Measurements from ENCODE around the gene C10orf95. TPM values are rescaled to one million over a fixed set of nuclear protein-coding genes. Genes with fewer than 3 reads are reported as not detected.

The C10orf95 gene
- total RNA-seq, 1 donor from 2014 or later = 0.13 TPM

DNA sequence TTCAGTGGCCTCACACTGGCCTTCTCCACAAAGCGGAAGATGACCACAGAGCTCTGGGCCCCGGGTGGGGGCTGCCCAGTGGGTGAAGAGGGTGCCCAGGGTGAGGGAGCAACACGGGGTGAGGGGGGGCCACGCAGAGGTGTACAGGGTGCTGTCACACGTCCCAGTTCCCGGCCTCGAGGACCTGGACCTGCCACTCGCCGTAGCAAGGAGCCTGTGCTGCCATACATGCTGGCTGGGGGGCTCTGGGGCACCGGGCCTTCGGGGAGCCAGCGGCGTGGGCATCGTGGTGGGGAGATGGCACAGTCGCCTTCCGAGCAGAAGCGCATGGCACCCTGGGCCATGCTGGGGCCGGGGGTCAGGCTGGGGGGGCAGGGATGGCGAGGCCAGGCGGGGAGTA is 34.6 kb downstream of the C10orf95 start:
- no peak for DNase-seq (ENCODE audit: low read depth, low spot score)

DNA sequence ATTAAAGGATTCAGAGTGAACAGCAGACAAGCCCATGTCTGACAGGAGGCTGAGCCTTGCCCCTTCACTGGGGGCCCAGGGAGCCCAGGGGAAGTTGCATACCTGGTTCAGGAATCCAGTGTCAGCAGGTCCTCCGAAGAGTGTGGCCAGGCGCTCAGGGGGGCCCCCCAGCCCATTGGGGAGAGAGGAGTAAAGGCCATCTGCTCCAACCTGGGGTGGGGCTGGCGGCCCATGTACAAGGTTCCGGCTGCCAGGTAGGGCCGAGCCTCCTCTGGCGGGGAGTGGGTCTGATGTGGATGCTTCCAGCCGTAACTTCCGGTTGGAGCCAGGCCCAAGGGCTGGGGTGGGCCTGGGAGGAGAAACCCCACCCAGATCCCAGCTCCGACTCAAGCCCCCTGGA is 35.1 kb downstream of the C10orf95 start:
- DNase-seq (ENCODE audit: low read depth, low spot score) = no peak

DNA sequence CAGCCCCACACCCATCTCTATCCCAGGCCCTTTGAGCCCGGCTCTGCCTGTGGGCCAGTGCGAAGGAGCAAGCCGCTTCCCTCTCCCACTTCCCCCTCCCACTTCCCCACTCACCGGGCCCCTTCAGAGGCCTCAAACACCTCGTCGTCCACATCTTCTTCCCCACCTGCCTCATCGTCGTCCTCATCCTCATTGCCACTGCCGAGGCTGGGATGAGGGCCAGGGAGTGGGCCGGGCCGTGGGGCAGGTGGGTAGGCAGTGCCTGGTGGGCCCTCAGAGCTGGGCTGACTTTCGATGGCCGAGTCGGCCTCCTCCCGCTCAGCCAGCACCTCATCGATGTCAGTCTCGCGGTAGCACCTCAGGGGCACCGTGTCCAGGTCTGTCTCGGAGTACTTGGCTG is 36.6 kb downstream of the C10orf95 start:
- DNase-seq (ENCODE audit: low read depth, low spot score) = no peak

DNA sequence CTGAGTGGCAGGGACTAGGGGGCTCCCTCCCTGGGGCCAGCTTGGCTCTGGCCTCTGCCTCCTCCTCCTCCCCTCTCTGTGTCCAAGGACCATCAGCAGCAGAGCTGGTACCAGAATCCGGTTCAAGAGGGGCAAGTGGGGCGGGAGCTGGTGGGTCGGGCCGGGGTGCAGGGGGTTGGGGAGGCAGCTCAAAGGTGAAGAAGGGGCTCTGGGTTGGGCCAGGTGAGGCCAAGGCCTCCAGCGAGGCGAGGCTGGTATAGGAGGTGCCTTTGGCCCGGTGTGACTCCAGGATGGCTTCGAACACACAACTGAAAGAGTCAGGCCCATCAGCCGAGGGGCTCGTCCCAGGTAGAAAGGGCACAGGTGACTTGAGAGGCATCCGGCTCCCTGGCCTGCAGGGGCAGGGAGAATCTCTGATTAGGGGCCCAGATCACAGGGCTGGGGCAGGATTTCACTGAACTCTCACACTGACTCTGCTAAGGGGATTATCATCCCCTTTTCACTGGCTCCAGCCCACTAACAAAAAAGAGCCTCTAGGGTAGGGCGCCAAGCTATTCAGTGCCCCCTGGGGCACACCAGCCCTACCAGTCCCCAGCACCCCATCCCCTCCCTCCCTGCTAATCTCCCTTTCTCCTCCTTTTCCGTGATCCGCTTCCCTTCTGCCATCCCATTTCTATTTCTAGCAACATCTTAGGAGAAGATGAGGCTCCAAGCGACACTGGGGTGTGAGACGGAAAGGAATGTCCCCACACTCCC is 37.4 kb downstream of the C10orf95 start:
- DNase-seq (ENCODE audit: low read depth, low spot score) = no peak

DNA sequence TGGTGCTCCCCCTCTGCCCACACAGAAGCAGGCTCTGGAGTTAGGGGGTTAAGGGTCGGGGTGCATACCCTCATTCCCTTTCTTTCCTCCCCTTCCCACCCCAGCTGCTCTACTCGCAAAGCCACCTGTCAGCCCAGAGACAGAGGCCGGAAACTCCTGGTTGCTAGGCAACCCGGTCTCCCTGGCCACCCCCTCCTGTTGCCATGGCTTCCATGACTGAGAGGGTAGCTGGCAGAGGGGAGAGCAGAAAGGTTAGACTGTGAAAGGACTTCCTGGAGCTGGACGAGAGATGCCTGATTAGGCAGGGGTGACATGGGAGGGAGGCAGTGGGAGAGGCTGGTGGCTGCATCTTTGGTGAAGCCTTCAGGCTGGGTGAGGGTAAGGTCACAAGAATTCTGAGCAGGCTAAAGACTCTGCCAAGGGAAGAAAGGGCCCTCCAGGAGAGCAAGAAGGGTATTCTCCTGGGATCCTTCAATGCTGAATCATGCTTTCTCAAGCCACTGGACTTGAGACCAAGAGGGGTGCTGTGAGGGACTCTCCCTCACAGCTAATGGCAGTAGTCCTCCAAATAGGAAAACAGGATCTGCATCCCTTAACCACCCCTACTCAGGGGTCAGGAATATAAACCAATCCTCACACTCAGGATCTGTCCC is 38.2 kb downstream of the C10orf95 start:
- no peak for DNase-seq (ENCODE audit: low read depth, low spot score)

DNA sequence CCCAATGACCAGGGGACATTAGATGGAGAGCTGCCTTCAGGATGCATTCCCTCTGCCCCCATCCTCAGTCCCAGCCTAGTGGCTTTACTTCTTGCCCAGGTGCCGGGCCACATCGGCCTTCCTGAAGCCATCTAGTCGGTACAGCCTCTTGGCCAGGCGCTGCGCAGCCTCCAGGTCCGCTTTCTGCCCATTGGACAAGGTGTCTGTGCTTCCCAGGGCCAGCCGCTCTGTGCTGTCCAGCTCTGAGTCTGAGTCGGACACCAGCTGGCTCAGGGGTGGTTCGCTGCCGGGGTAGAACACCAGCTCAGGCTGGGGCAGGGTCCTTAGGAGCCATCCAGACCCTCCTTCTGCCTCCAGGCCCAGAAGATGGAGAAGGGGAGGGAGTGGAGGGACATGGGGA is 39.0 kb downstream of the C10orf95 start:
- DNase-seq (ENCODE audit: low read depth, low spot score) = no peak

DNA sequence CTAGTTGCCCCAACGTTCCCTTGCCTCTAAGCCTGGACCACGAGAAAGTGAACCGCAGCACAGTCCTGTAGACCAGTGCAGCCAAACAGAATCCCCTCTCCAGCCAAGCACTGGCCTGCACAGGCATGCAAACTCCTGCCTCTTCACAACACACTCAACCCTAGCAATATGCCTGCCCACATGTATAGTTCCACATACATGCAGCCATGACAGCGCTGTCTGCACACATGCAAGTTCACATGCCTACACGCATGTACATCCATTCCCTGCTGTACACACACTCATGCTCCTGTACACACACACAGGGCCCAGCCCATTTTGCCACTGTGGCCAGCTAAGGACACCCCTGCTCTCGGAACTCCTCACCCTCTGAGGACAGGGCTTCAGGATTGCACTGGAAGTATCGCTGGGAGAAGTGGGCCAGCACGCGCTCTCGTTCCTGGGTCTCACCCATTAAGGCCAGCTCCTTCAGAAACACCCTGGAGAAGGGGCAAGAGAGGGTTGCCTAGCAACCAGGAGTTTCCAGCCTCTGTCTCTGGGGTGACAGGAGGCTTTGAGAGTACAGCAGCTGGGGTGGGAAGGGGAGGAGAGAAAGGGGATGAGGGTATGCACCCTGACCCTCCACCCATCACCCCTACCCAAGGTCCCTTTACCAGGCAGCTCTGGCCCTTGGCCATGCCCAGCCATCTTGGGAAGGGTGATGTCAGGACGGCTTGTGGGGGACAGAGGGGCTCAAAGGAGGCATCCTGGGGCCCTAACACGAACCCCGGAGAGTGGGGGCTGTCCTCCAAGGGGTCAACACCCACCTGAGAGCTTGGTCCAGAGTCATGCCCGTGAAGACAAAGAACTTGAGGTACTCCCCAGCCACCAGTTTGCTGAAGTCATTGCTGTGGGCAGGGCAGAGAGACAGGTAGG is 39.7 kb downstream of the C10orf95 start:
- DNase-seq (ENCODE audit: low read depth, low spot score) = no peak

DNA sequence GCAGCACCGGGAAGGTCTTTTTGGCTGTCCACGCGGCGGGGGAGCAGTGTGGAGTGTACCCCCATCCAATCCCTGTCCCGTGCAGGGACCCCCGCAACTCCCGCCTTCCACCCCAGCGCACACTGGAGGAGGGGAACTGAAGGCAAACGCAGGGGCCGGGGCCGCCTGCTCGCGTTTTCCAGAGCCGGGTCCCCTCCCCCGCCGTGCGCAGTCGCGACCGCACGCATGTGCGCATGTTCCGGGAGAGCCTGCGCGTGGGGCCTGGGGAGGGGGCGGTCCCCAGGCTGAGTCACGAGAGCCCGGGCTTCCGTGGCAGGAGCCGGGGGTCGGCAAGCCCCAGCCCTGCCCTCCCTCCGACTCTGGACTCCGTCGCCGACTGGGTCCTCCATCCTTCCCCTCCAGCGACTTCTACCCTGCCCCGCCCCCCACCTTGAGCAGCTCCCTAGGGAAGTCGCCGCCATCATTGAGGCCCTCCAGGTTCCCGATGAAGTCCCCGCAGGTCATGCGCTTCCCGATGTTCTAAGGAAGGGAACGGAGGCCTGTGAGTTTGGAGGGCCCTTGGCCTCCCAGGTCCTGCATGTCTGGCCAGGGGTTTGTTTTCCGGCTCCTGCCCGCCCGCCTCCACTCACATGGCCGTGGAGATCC is 40.8 kb downstream of the C10orf95 start:
- no peak for DNase-seq (ENCODE audit: low read depth, low spot score)

DNA sequence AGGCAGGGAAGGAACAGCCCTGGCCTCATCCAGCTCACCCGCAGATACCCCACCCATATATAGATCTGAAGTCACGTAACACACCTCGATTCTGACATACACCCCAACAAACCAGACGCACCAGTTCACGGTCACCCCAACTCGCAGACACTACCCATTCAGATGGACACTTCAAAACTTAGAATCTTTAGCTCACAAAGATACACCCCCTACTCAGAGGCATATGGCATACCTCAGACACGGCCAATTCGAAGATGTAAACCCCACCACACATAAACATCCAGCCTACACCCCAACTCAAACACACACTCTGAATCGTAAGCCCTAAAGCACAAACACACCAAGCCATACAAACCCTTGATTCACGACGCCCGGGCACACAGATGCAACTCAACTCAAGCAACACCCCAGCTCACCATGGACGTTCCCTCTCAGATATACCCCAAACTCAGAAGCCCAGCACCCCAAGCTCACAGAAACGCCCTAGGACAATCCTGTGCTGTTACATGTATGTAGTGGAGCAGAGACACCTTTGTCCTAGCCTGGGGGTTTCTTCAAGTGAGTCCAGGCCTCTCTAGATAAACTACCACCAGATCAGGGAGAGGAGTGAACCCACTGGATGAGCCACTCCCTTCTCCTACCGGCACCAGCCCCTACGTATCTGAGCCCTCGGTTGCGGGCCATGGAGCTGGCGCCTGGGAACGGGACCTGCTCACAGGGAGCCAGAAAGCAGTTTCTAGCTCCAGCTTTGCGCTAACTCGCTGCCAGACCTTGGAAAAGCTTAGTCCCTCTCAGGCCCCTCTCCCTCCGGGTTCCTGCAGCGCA is 41.5 kb downstream of the C10orf95 start:
- DNase-seq (ENCODE audit: low read depth, low spot score) = no peak

DNA sequence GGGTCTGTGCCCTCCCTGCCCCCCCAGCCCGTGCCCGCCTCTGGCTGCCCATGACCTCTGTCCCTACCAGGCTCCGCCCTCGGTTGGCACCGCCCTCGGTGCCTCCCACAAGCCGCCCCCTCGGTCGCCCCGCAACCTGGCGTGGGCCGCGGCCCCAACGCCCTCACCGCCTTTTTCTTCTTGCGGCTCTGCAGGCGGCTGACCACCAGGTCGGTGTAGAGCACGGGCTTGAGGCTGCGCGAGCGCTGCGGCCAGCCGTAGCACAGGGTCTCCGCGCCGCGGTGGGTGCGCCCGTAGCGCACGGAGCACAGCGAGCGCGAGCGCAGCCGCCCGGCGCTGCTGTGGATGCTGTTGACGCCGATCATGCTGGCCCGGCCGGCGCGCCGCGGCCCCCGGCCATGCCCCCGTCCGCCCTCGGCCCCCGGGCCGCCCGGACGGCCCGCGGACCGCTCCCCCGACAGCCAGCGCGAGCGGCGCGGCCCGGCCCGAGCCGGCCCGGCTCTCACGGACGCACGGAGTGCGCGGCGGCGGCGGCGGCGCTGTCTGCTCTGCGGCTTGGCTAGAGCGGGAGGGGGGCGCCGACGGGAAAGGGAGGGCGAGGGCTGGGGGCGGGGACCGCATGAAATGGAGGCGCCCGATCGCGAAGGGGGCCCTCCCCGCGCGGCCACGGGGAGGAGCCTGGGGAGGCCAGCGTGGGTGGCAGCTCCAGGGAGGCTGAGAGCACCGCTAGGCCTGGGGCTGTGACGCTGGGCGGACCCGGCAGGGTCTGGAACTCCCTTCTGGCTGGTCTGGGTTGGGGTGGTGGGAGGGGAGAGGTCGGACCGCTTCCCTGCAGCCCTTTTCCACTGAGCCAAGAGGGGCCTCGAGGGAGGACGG is 42.4 kb downstream of the C10orf95 start:
- no peak for DNase-seq (ENCODE audit: low read depth, low spot score)

DNA sequence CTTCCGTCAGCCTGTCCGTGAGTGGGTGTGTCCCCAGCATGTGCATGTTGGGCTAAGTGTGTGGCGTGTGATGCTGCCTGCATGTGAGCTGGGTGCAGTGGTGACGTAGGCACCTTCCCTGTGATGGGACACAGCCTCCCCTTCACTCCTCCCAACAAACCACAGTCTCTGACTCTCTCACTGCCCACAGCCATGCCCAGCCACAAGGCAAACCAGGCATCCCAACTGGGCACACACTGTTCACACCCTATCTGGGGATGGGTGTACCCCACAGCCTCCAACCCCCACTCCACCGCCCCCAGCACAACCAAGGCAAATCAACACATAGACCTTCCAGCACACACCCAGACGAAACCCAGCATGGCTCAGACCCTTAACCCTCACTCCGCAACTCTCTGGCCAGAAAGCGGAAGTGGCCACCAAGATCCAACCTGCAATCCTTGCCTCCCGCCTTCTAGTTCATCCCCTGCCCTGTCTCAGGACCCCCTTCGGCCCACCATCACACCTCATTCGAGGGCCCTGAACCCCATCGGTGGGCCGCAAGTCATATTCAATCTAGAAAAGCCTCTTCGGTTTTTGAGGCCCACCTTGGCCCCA is 43.1 kb downstream of the C10orf95 start:
- no peak for DNase-seq (ENCODE audit: low read depth, low spot score)

DNA sequence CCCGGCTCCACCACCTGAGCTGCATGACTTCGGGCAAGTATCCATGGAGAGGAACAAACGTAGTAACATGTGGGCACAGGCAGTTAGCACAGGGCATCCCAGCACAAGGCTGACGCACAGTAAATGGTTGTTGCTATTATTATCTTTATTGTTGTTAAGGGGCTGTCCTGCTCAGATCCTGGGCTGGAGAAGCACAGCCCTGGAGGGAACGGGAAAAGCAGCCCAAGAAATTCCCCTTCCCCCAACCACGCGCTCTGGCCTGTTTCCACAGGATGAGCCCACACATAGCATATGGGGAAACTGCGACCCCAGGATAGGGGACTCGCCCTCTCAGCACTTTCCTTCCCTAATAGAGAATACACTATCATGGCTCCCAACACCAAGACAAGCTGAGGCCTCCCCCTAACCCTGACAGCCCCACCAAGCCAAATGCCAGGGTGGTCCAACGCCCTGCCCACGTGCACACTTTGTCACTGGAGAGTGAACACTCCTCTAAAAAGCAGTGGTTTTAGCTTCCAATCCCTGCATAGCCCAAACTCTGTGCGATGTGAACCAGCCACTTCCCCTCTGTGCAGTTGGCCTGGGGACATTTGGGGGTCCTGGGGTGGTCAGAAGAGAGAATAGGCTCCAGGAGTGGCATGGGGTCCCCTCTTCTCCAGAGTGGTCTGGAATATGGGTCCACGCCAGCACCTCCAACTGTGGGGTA is 43.8 kb downstream of the C10orf95 start:
- no peak for DNase-seq (ENCODE audit: low read depth, low spot score)

DNA sequence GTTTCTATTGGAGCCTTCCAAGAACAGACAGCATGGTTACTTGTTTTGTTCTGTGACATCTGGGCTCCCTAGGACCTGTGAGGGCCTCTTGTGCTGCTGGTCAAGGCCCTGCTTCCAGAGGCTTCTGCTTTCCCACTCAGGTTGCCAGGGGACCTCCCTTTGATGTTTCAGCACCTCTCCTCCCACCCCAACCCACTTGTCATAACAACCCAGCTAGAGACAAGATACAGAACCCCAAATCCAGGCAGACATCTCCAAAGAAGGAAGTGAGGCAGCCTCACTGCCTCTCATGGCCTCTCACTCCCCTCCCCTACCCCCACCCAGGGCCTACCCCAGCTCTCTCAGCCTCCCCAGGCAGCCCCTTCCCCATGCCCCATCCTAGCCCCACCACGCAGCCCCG is 44.5 kb downstream of the C10orf95 start:
- DNase-seq (ENCODE audit: low read depth, low spot score) = no peak

DNA sequence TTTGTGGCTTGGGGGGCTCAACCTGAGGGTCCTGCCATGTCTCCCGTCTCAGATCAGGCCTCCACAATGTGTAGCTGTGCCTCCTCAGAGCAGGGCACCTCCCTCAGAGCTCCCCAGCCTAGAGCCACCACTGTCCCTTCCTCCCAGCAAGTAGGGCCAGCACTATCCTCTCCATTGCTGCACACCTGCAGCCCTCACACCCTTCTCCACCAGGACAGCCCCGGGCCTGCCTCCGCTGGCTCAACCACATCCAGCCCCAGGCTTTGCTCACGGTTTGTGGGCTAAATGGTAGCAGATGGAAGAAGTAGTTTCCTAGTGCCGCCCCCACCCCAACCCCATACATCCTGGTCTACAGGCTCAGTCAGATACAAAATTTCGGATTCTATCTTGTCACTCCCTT is 45.7 kb downstream of the C10orf95 start:
- no peak for DNase-seq (ENCODE audit: low read depth, low spot score)

DNA sequence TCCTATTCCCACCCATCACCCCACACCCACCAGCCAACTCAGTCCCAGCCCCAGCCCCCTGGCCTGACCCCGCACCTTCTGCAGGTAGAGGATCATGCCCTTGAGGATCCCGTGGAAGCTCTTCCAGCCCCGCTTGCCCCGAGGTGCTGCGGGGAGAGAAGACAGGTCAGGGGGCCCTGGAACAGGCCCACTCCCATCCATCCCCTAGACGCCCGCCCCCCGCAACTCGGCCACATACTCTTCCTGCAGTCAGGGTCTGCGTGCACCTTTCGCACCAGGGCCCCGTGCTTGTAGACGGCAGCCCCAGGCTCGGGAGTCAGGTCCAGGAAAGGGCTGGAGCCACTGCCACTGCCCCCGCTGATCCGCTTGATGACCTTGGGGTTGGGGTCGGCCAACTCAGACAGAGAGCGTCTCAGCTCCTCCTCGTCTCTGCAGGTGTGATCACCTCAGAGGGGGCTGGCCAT is 46.2 kb downstream of the C10orf95 start:
- no peak for DNase-seq (ENCODE audit: low read depth, low spot score)

DNA sequence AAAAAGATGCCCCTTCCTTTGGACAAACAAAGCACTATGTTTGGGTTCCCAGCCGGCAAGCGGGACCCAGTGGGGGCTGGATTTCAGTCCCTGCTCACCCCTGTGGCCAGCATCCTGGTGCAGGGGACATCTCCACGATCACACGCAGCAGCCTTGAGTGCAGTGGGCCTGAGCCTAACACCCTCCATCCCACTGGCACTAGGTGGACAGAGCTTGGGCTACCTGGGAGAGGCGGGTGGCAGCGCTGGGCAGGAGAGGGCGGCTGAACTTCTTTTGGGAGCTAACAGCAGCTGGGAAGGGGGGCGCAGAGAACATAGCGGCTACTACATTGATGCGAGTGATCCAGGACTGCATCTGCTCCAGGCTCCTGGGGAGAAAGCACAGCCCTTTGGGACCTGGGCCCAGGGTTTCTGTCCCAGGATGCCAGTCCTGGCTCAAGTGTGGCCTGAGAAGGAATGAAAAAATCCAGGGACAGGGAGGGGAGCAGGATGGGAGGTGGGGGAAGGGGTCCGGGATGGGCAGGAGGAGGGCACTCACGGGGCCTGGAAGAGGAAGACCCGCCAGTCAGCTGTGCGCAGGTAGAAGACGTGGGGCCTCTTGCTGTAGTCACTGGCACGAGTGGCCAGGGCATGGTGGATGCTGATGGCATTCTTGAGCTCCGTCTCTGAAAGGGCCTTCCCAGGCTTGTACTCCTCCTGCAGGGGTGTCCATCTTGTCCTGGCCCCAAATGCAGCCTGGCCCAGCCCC is 46.8 kb downstream of the C10orf95 start:
- no peak for DNase-seq (ENCODE audit: low read depth, low spot score)

DNA sequence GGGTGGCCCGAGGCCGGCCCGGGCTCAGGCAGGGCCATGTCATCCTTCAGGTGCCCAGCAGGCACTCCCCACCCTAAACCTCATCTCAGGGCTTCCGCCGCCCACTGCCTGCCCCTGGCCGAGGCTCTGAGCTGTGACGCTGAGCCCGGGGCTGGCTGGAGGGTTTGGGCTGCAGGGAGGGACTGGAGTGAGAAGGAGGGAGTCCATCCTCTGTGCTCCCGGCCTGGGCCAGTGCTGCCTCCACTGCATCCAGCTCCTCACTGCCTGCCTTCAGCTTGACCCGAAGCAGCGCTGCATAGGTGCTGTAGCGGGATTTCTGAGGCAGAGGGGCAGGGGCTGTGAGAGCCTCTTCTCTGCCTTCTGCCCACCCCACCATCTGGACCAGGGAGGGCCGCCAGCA is 48.2 kb downstream of the C10orf95 start:
- no peak for DNase-seq (ENCODE audit: low read depth, low spot score)

DNA sequence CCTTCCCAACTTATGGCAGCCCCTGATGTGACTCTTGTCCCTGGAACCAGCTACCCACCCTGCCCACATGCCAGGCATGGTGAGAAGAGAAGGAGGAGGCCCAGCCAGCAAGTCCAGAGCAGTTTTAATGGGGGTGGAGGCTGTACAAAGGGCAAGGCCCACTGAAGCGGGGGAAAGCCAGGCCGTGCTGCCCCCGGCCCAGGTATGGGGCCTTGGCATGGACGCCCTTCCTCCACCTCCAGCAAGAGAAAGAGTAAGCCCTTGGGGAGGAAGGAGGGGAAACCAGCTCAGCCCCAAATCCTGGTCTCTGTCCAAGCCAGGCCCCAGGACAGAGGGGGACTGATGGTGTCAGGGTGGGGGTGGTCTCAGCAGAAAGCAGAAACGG is 48.8 kb downstream of the C10orf95 start:
- DNase-seq (ENCODE audit: low read depth, low spot score) = no peak

Data from pulmonary artery endothelial cell (primary cell).